Measurements from ENCODE around the gene FSD2. TPM values are rescaled to one million over a fixed set of nuclear protein-coding genes. Genes with fewer than 3 reads are reported as not detected.
"Not testable (repeated sequence)": the region's sequence is repeated elsewhere in the genome, so short reads cannot be mapped to it uniquely, and the experiment has no call there.

The FSD2 gene
- total RNA-seq, 2 experiments from 2014 or later: not detected

DNA sequence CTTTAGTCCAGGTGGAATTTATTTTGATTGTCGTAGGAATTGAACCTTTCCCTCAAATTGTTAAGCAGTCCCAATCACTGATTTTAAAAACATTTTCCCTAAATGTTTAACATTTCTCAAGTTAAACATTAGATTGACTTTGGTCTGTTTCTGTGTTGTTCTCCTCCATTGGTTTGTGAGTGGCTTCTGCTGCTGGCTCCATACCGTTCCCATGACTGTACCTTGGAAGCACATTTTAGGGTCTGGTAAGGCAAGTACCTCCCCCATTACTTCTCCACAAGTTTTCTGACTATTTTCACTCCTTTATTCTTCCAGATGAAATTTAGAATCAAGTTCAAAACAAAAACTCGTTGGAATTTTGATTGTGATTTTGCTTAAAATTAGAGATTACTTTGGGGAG, 15.5 kb upstream of the FSD2 start:
- H3K4me1 Mint-ChIP-seq; H3K27ac Mint-ChIP-seq; H3K27me3 Mint-ChIP-seq; DNase-seq; ATAC-seq (ENCODE audit: low read depth); POLR2A ChIA-PET; H3K4me3 Mint-ChIP-seq; H3K9me3 Mint-ChIP-seq: not testable (repeated sequence)
- H3K36me3 Mint-ChIP-seq: peaks cover 35% of the 10 kb centered on the region

DNA sequence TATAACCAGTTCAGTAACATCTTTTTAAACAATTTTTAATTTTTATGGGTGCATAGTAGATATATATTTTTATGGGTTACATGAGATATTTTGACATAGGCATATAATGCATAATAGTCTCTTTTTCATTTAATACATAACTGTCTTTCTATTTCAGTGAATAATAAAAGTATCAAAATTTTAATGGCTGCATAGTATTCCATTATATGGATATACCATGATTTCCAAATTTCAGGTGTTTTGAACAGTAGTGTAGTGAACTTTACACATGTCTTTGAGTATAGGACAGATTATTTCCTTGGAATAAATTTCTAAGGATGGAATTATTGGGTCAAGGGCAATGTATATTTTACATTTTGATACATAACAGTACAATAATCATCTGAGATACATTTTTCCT, 14.3 kb upstream of the FSD2 start:
- DNase-seq: no peak
- Mint-ChIP-seq H3K4me1 (no peaks in the 10 kb centered on the region), H3K27ac (no peak overlapping the region), H3K9me3 (no peaks in the 10 kb centered on the region), H3K4me3 (no peak overlapping the region), H3K36me3 (peaks cover 36% of the 10 kb centered on the region), H3K27me3 (no peaks in the 10 kb centered on the region)
- no peak for ATAC-seq (ENCODE audit: low read depth)
- POLR2A ChIA-PET: no interaction called here

DNA sequence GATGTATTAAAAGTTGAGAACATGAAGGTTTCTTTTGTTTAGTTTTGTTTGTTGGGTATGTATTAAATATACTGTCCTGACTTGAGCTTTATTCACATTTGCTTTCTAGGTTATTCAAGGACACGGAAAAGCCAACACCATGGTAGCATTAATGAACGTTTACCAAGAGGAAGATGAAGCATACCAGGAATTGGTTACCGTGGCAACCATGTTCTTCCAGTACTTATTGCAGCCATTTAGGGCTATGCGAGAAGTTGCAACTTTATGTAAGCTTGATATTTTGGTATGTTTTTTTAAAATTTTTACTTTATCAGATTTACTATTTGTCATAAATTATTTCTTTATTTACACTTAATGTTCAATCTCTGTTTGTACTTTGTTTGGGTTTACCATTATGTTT, 7.1 kb upstream of the FSD2 start:
- Mint-ChIP-seq H3K9me3 (no peaks in the 10 kb centered on the region), H3K27me3 (no peaks in the 10 kb centered on the region), H3K36me3 (peaks cover 30% of the 10 kb centered on the region), H3K4me1 (peaks cover 22% of the 10 kb centered on the region), H3K27ac (no peak overlapping the region), H3K4me3 (no peak overlapping the region)
- POLR2A ChIA-PET: no interaction called here
- DNase-seq (no peak), ATAC-seq (ENCODE audit: low read depth) (no peak)

DNA sequence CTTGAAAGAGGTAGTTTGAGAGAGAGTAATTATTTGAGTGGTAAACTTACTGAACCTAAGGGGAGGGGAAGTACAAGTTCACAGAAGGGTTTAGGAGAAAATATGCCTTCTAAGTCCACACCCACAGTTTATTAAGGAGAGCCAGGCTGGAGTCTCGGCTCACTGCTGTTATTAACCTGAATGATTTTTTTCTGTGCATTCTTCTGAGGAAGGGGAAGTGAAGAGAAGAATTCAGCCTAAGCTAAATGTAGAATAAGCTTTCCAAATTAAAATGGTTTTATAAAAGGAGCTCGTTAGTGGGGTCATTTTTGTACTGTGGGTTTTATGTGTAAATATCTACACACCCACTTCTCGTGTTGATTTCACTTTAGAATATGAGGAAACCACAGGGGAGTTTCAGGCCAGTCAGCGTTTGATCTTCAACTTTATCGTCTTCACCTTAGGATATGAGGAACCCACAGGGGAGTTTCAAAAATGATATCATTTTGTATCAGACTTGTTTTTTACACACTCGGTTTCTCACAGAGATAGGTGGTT, 5.1 kb upstream of the FSD2 start:
- Mint-ChIP-seq H3K27ac (peak overlapping the region; percentile 94), H3K4me3 (peak overlapping the region; percentile 91), H3K36me3 (peaks cover 24% of the 10 kb centered on the region), H3K9me3 (no peaks in the 10 kb centered on the region), H3K4me1 (peaks cover 22% of the 10 kb centered on the region), H3K27me3 (no peaks in the 10 kb centered on the region)
- POLR2A ChIA-PET: interaction anchor here (0.8 to 4.5 kb wide), 7 partner anchors 17 to 270 kb away, joined by 3 to 26 read pairs (median 6); partner anchors contain the start of genes RAMAC and RPS17
- DNase-seq (no peak), ATAC-seq (ENCODE audit: low read depth) (no peak)

DNA sequence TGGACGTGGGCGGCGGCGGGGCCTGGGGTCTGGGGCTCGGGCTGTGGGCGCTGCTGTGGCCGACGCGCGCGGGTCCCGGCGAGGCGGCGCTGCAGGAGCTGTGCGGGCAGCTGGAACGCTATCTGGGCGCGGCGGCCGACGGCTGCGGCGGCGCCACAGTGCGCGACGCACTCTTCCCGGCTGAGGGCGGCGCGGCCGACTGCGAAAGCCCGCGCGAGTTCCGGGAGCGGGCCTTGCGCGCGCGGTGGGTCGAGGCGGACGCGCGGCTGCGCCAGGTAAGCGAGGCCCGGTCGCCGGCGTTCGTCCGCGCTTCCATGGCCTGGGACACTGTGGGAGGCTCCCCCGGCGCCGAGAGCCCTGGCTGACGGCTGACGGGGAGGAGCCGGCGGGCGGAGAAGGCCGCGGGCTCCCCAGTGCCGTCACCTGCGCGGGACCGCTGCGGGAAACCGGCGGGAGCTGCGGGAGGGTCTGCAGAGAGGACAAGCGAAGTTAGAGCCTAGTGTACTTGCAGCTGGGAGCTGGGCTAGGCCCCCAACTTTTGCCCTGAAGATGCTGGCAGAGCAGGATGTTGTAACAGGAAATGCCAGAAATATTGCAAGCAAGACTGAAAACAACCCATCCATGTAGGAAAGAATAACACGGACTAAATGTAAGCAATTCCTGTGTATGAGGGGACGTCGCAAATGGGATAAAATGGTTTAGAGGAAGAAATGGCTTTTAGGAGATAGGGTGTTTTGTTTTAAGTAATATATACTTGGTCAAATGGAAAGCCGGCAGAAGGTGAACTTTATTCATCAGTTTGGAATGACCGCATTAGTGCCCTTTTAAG, 4.4 kb upstream of the FSD2 start:
- Mint-ChIP-seq H3K27ac (peak overlapping the region; percentile 94), H3K27me3 (peaks cover 3% of the 10 kb centered on the region), H3K4me3 (peak overlapping the region; percentile 91), H3K9me3 (no peaks in the 10 kb centered on the region), H3K36me3 (peaks cover 21% of the 10 kb centered on the region), H3K4me1 (peaks cover 22% of the 10 kb centered on the region)
- DNase-seq (peak; percentile 74), ATAC-seq (ENCODE audit: low read depth) (peak; percentile 43)
- POLR2A ChIA-PET: interaction anchor here (0.8 to 4.5 kb wide), 8 partner anchors 18 to 298 kb away, joined by 3 to 26 read pairs (median 4); partner anchors contain the start of genes RAMAC and RPS17

DNA sequence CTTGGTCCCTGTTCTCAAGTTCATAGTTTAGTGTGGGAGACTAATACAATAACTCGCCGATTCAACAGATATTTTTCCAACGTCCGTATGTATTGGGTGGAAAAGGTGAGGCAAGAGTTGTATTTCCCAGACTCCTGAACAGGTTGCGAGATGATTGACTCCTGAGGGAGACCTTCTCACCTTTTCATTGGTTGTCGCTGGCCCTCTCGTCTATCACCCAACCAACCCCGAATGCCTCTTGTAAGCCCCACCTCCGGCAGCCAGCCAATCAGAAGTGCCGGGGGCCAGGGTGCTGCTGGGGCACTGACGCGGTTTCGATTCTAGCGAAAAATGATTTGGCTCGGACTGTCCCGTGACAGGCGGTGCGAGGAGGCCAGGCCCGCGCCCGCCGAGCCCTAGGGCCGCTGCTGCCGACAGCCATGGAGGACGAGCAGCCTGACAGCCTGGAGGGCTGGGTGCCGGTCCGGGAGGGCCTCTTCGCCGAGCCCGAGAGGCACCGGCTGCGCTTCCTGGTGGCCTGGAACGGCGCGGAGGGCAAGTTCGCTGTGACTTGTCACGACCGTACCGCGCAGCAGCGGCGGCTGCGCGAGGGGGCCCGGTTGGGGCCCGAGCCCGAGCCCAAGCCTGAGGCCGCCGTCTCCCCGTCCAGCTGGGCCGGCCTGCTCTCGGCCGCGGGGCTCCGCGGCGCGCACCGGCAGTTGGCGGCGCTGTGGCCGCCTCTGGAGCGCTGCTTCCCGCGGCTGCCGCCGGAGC, 3.6 kb upstream of the FSD2 start, which contains the start of gene WHAMM:
TSS of gene WHAMM (plus strand) at position 321 of the 753 bp plus-strand sequence. CDS start at position 420, 99 bp downstream.
- Mint-ChIP-seq H3K27me3 (peaks cover 4% of the 10 kb centered on the region), H3K4me1 (peaks cover 22% of the 10 kb centered on the region), H3K9me3 (no peaks in the 10 kb centered on the region), H3K36me3 (peaks cover 21% of the 10 kb centered on the region), H3K27ac (peak within 1 kb of the TSS; percentile 94), H3K4me3 (peak within 1 kb of the TSS; percentile 91)
- DNase-seq (peak; percentile 90), ATAC-seq (ENCODE audit: low read depth) (peak; percentile 94)
- POLR2A ChIA-PET: interaction anchor here (1.0 to 4.5 kb wide), 6 partner anchors 40 to 299 kb away, joined by 3 to 26 read pairs (median 12); partner anchors contain the start of genes RAMAC and RPS17

DNA sequence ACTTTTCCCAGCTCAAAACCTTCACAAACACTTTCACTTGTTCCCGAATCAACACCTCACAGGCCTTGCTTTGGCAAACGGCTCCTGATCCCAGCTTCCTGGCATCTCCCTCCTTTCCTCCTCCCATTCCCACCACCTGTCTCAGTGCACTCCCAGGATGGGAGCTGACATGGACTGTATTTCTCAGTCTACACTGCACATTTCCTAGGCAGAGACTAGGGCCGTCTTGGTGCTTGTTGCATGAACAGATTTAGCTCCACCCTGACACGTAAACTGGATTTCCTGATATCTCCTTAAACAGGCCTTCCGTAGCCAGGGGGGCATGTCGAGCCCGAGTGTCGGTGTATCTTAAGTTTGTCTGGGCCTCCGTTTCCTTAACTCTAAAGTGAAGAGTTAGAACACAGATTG, 2.8 kb upstream of the FSD2 start:
- POLR2A ChIA-PET: interaction anchor here (4.0 to 4.5 kb wide), 2 partner anchors 59 to 268 kb away, joined by 22 to 26 read pairs; partner anchors contain the start of gene RPS17
- no peak for DNase-seq
- H3K36me3 Mint-ChIP-seq: peaks cover 14% of the 10 kb centered on the region
- H3K27me3 Mint-ChIP-seq: peaks cover 5% of the 10 kb centered on the region
- H3K4me3 Mint-ChIP-seq: peak overlapping the region; percentile 80
- H3K9me3 Mint-ChIP-seq: no peaks in the 10 kb centered on the region
- no peak for ATAC-seq (ENCODE audit: low read depth)
- H3K27ac Mint-ChIP-seq: no peak overlapping the region
- H3K4me1 Mint-ChIP-seq: peaks cover 22% of the 10 kb centered on the region

DNA sequence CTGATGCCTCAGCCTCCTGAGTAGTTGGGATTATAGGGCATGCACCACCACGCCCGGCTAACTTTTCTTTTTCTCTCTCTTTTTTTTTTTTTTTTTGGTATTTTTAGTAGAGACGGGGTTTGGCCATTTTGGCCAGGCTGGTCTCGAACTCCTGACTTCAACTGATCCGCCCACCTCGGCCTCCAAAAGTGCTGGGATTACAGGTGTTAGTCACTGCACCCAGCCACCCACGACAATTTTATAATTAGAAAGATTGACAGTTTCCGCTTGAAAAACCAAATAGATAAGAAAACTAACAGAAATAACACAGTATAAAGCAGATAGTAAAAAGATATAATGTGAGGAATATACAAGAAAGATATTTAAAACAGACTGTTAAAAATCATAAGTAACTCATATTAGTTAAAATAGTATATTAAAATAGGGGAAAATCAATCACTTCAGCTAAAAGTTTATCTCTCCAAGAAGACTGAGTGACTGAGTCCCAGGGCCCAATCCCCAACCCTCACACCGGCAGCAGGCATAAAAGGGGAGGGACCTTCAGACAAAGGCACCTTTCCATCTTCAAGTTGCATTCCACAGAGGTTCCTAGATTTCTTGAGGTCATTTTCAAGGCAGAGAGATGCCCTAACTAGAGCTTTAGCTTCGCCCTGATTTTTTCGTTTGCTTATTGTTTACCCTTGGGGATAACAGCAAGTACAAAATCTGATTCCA, 2.2 kb upstream of the FSD2 start:
- Mint-ChIP-seq H3K27me3 (peaks cover 10% of the 10 kb centered on the region), H3K9me3 (no peaks in the 10 kb centered on the region), H3K27ac (no peak overlapping the region), H3K4me3 (no peak overlapping the region), H3K4me1 (peaks cover 22% of the 10 kb centered on the region), H3K36me3 (peaks cover 14% of the 10 kb centered on the region)
- no peak for ATAC-seq (ENCODE audit: low read depth)
- POLR2A ChIA-PET: interaction anchor here (0.5 to 4.5 kb wide), 3 partner anchors 10 to 267 kb away, joined by 3 to 26 read pairs (median 22); partner anchors contain the start of gene RPS17
- DNase-seq: no peak

DNA sequence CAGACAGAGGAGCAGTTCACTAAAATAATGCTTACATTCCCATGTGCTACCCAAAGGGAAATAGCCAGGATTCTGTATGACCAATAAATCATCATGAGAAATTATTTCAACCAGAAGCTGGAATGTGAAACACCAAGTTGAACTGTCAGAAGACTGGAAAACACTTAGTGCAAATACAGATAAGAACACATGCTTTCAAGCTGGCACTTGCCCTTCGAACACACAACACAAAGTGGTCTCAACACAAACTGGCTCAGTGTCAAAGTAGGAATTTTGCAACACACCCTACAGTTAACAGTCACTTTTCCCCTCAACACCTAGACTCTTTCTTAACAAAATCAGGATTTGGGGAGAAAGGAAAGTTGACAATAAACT, 1.3 kb downstream of the FSD2 start:
- ATAC-seq (ENCODE audit: low read depth) (no peak), DNase-seq (no peak)
- Mint-ChIP-seq H3K27me3 (peaks cover 20% of the 10 kb centered on the region), H3K36me3 (no peaks in the 10 kb centered on the region), H3K4me3 (no peak overlapping the region), H3K27ac (no peak overlapping the region), H3K9me3 (no peaks in the 10 kb centered on the region), H3K4me1 (peaks cover 11% of the 10 kb centered on the region)
- POLR2A ChIA-PET: interaction anchor here (0.6 kb wide), 1 partner anchor 53 kb away, joined by 3 read pairs; no protein-coding TSS in a partner anchor

DNA sequence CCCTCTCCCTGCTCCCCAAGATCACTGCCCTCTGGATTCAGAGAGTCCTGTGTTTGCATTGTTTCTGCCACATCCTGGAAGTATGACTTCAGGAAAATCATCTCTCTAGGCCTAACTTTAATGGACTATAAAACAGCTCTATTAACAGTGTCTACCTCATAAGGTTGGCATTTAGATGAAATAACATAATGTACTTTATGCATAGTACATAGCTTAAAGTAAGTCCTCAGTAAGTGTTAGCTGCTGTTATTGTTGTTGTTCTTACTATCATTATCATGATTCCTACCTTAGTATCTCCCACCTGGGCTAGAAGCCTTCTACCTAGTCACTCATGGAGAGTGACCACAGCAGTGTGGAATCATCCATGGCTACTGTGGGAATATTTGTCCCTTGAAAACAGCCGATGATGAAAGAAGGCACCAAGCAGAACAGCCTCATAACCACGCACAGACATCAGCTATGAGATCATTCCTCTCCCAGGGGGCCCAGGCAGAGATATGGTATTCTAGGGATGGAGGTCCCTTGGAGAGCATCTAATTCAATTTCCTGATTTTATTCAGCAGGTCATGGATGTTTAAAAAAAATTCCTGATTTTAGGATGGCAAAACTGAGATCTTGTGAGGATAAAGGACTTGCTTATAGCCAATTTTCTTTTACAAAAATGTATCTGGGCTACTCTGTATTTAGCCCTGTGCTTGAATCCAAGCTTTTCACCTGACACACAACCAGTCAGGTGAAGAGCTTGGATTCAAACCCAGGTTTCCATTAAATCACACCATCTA, 1.9 kb downstream of the FSD2 start:
- no peaks in the 10 kb centered on the region for H3K9me3 Mint-ChIP-seq
- peaks cover 24% of the 10 kb centered on the region for H3K27me3 Mint-ChIP-seq
- H3K4me3 Mint-ChIP-seq: no peak overlapping the region
- no peak for ATAC-seq (ENCODE audit: low read depth)
- no peak overlapping the region for H3K27ac Mint-ChIP-seq
- H3K36me3 Mint-ChIP-seq: no peaks in the 10 kb centered on the region
- POLR2A ChIA-PET: interaction anchor here (0.6 kb wide), 1 partner anchor 53 kb away, joined by 3 read pairs; no protein-coding TSS in a partner anchor
- peaks cover 8% of the 10 kb centered on the region for H3K4me1 Mint-ChIP-seq
- no peak for DNase-seq

DNA sequence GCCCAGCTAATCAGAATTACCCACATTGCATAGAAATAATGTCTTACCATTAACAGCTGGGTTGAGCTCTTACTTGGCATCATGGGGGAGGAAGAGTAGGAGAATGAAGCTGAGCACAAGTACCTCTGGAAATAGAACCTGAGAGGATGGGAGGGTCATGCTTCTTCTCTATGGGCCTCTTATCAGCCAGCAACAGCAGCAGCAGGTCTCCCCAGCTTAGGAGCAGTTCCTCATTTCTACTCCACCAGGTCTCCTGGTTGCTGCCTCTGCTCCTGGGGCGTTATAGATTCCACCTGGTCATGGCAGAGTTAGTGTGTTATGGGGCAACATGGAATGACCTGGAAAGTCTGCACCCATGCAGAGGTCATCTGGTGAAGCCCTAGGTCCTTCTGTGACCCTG, 3.4 kb downstream of the FSD2 start:
- no peak for DNase-seq
- Mint-ChIP-seq H3K4me3 (no peak overlapping the region), H3K4me1 (no peaks in the 10 kb centered on the region), H3K27ac (no peak overlapping the region), H3K9me3 (no peaks in the 10 kb centered on the region), H3K36me3 (no peaks in the 10 kb centered on the region), H3K27me3 (peaks cover 28% of the 10 kb centered on the region)
- no peak for ATAC-seq (ENCODE audit: low read depth)
- POLR2A ChIA-PET: no interaction called here

DNA sequence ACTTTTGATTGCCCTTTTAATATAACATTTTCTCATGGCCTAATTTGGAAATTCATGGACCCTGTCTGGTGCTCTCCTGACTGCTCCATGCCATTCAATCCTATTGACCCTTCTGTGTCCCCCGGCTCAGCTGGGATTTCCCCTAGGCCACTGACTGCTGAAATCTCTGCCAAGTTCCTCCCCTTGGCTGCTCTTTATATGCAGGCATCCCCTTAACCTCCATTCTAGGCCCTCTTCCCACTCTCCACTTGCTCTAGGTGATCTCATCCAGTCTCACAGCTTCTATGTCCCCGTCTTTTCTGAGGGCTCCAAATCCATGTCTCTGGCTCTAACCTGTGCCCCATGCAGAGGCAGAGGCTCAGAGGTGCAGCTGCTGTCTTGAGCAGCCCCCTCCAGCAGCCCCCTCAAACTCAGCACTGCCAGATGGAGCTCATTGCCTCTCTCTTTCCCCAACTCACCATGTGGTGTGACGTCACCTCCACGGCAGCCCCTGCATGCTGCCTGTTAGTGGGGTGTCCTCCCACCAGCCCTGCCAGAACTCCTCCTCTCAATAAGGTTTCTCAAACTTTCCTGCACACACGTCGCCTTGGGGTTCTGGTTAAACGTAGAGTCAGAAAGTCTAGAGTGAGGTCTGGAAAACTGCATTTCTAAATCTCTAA, 6.6 kb downstream of the FSD2 start:
- Mint-ChIP-seq H3K27me3 (peaks cover 24% of the 10 kb centered on the region), H3K36me3 (no peaks in the 10 kb centered on the region), H3K4me3 (no peak overlapping the region), H3K4me1 (no peaks in the 10 kb centered on the region), H3K27ac (no peak overlapping the region), H3K9me3 (peaks cover 2% of the 10 kb centered on the region)
- POLR2A ChIA-PET: no interaction called here
- no peak for ATAC-seq (ENCODE audit: low read depth)
- no peak for DNase-seq
